Measurements from ENCODE around the gene EZH2. TPM values are rescaled to one million over a fixed set of nuclear protein-coding genes. Genes with fewer than 3 reads are reported as not detected.

EZH2 gene
- polyA plus RNA-seq, 3 donors, result 1.8 to 2.9 (median 2.0) TPM

Other genes with a start within 250 kb of the EZH2 start
- 10 to 100 TPM; 14.1 to 37.3 (median 30.4) TPM for gene CUL1, start 185.4 kb downstream of the EZH2 start, polyA plus RNA-seq
- gene PDIA4, start 144.2 kb upstream of the EZH2 start, polyA plus RNA-seq, result 10 to 100 TPM; 27.3 to 63.6 (median 49.0) TPM
- 1 to 10 TPM; 1.5 to 1.9 (median 1.7) TPM for gene ZNF786, start 206.4 kb upstream of the EZH2 start, polyA plus RNA-seq
- 1 to 10 TPM in 1 of 3 donors, under 1 TPM in 2; 0.56 to 1.3 (median 0.79) TPM for gene ZNF425, start 242.0 kb upstream of the EZH2 start, polyA plus RNA-seq